ENCODE results near the gene TENT4B. TPM values are rescaled to one million over a fixed set of nuclear protein-coding genes. Genes with fewer than 3 reads are reported as not detected.

The TENT4B gene
- polyA plus RNA-seq, 1 of the 3 experiments (the other 2 are of a cell fraction) = 5.6 TPM

- CTCF ChIA-PET = interaction anchor here (1.2 kb wide), 1 partner anchor 15 kb away, joined by 5 read pairs; no protein-coding TSS in a partner anchor
Measured at GRCh38 chr16:50229149-50229726, 76.1 kb downstream of the TENT4B start.

DNA sequence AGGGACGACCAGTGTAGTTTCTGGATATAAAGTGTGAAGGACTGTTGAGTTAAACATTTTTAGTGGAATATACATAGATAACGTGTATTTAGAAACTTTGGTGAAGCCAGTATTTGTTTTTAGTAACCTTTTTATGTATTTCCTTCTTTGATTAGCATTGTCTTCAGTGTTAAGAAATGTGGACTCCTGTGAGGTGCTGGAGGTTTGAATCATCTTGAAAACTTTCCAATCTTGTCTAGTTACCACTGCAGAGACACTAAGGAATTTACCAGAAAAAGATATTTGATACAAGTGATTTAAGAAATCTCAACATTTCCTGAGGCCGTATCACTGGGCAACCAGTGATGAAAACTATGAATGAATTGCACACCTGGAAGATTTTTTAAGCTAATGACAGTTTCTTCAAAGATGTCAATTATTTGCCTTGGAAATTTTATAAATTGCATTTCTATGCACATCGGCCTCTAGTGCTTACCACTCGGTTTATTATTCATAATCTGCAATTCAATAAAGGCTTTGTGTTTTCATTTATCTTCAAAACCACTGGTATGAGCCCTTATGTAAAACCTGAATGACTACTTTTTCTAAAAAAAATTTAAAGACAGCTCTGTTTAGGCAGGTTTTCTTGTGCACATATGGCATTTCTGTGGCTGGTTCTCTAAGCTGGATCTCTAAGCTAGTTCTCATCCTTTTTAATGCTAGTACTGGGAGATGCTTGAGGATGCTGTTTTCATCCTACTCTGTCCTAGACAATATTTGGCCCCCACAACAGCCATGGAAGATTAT lies 81.9 kb downstream of the TENT4B start:
- Histone ChIP-seq H3K36me3 (replicated peaks in 1 of 2; ENCODE audit: control insufficient read depth in 1 of 2, insufficient read depth in 2 of 2, low read length in 1 of 2) (peaks cover 11 to 17% of the 10 kb centered on the region in 2 experiments), H3K4me1 (ENCODE audit: control insufficient read depth in 1 of 2, insufficient read depth in 2 of 2, low read depth in 1 of 2, low read length in 1 of 2) (peaks cover 0 to 9% of the 10 kb centered on the region in 2 experiments; a peak in 1 of 4 replicates), H3K4me3 (ENCODE audit: low read depth in 2 of 2, low read length in 1 of 2) (no peak overlapping the region), H3K9ac (no peak overlapping the region; the same call in 1 of the 2 replicates), H3K9me2 (no peaks in the 10 kb centered on the region), H3K79me2 (ENCODE audit: insufficient read depth) (no peaks in the 10 kb centered on the region), H3K27me3 (ENCODE audit: insufficient read depth) (no peaks in the 10 kb centered on the region), H3K4me2 (no peak overlapping the region), H3K9me3 (no peaks in the 10 kb centered on the region), H3F3A (replicated peaks; ENCODE audit: insufficient read depth) (no peaks in the 10 kb centered on the region), H3K27ac (ENCODE audit: low read depth in 2 of 2, low read length in 1 of 2) (0 out of 4 replicates have a peak overlapping the region, but pooled peaks of 1 of the 2 experiments have one; percentile 5), H2AFZ (ENCODE audit: low read depth) (no peak overlapping the region), H4K20me1 (ENCODE audit: insufficient read depth) (no peaks in the 10 kb centered on the region)
- ChIA-PET POLR2A (no interaction called here), CTCF (interaction anchor here (1.7 to 2.3 kb wide), 3 partner anchors 9 to 120 kb away, joined by 3 to 8 read pairs (median 4); no protein-coding TSS in a partner anchor)
- no peak for DNase-seq
- WGBS (ENCODE audit: low lambda C conversion rate) = 76% methylated on average over 5 of the region's 5 CpGs
- TF ChIP-seq FOSL2 (IDR thresholded peaks at IDR 0.05; ENCODE audit: borderline replicate concordance, low read depth) = peak; percentile 29; the same call in 1 of the 2 replicates
- no peak for TF ChIP-seq RCOR1 (IDR thresholded peaks at IDR 0.05; ENCODE audit: low read length)

More at GRCh38 chr16:50229149-50229726, 76.1 kb downstream of the TENT4B start:
- peaks cover 4% of the 10 kb centered on the region for H3F3A ChIP-seq (replicated peaks; ENCODE audit: insufficient read depth)
- no peaks in the 10 kb centered on the region for H3K9me2 ChIP-seq
- 94% methylated on average over 10 of the region's 10 CpGs for WGBS (ENCODE audit: low lambda C conversion rate)
- H3K27ac ChIP-seq (ENCODE audit: low read depth in 2 of 2, low read length in 1 of 2) = no peak overlapping the region
- no peaks in the 10 kb centered on the region for H3K9me3 ChIP-seq
- H3K36me3 ChIP-seq (replicated peaks in 1 of 2; ENCODE audit: control insufficient read depth in 1 of 2, insufficient read depth in 2 of 2, low read length in 1 of 2) = peaks cover 50 to 54% of the 10 kb centered on the region in 2 experiments
- H4K20me1 ChIP-seq (ENCODE audit: insufficient read depth) = no peaks in the 10 kb centered on the region
- POLR2A ChIA-PET = no interaction called here
- no peaks in the 10 kb centered on the region for H3K4me1 ChIP-seq (ENCODE audit: control insufficient read depth in 1 of 2, insufficient read depth in 2 of 2, low read depth in 1 of 2, low read length in 1 of 2)
- no peaks in the 10 kb centered on the region for H3K27me3 ChIP-seq (ENCODE audit: insufficient read depth)
- no peak overlapping the region for H2AFZ ChIP-seq (ENCODE audit: low read depth)
- no peaks in the 10 kb centered on the region for H3K79me2 ChIP-seq (ENCODE audit: insufficient read depth)
- no peak overlapping the region for H3K4me2 ChIP-seq
- no peak for DNase-seq
- no peak for TF ChIP-seq EZH2phosphoT487 (IDR thresholded peaks at IDR 0.05; ENCODE audit: borderline replicate concordance, low read depth)
- TF ChIP-seq USF2 (IDR thresholded peaks at IDR 0.05; ENCODE audit: borderline replicate concordance, low read depth, low read length) = no peak
- TF ChIP-seq, protein P1, sequence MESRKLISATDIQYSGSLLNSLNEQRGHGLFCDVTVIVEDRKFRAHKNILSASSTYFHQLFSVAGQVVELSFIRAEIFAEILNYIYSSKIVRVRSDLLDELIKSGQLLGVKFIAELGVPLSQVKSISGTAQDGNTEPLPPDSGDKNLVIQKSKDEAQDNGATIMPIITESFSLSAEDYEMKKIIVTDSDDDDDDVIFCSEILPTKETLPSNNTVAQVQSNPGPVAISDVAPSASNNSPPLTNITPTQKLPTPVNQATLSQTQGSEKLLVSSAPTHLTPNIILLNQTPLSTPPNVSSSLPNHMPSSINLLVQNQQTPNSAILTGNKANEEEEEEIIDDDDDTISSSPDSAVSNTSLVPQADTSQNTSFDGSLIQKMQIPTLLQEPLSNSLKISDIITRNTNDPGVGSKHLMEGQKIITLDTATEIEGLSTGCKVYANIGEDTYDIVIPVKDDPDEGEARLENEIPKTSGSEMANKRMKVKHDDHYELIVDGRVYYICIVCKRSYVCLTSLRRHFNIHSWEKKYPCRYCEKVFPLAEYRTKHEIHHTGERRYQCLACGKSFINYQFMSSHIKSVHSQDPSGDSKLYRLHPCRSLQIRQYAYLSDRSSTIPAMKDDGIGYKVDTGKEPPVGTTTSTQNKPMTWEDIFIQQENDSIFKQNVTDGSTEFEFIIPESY (IDR thresholded peaks at IDR 0.05; ENCODE audit: borderline replicate concordance, low read depth) = no peak
- no peak for TF ChIP-seq RFX5 (IDR thresholded peaks at IDR 0.05; ENCODE audit: low read length)
- no peak for TF ChIP-seq EP300 (IDR thresholded peaks at IDR 0.05; ENCODE audit: borderline replicate concordance in 1 of 2, low read depth in 1 of 2, low read length in 1 of 2)
- TF ChIP-seq MXI1 (IDR thresholded peaks at IDR 0.05; ENCODE audit: low read depth, low read length) = no peak
- no peak for TF ChIP-seq USF1 (IDR thresholded peaks at IDR 0.05; ENCODE audit: borderline replicate concordance, low read depth)
- no peak for TF ChIP-seq RXRA (IDR thresholded peaks at IDR 0.05; ENCODE audit: borderline replicate concordance, low read depth)
- no peak for TF ChIP-seq POLR2AphosphoS5 (IDR thresholded peaks at IDR 0.05; ENCODE audit: low read depth, low read length)
- no peak overlapping the region for H3K4me3 ChIP-seq (ENCODE audit: low read depth in 2 of 2, low read length in 1 of 2)
- no peak overlapping the region for H3K9ac ChIP-seq

Measured in SK-N-SH (cell line).